GM12878 (cell line): ENCODE data around the gene BCHE. TPM values are rescaled to one million over a fixed set of nuclear protein-coding genes. Genes with fewer than 3 reads are reported as not detected.

Experiments
- ATAC-seq: fragments of 200-7000 bp; cut with Tn5 transposase; 3 replicates; pipeline ENCODE4 v1.9.1; 2020; ENCODE audit warnings: mild to moderate bottlenecking, moderate library complexity
- BruUV-seq: library from RNA; stranded (reverse); fragments of 400-500 nt; replicated peaks from 2 replicates; lab custom pipeline; 2021; lab: Mats Ljungman, UMichigan
- CTCF ChIA-PET: fragments of 300-600 bp; sonication (Branson Sonifier 250); formaldehyde crosslinking; extraction: SDS; loops from one replicate; lab custom pipeline; 2021; ENCODE audit warnings: inconsistent platforms; lab: Yijun Ruan, JAX
- POLR2A ChIA-PET: fragments of 350-600 bp; formaldehyde crosslinking; extraction: SDS; loops from one replicate; lab custom pipeline; 2021; ENCODE audit warnings: inconsistent platforms; lab: Charles Lee
- RAD21 ChIA-PET: fragments of 300-600 bp; sonication (Branson Sonifier 250); formaldehyde crosslinking; loops from one replicate; lab custom pipeline; 2023; ENCODE audit warnings: antibody characterized with exemption; ENCODE audit not compliant: unreplicated experiment; lab: Charles Lee
- SMC1A ChIA-PET: fragments of 300-600 bp; sonication (Branson Sonifier 250); formaldehyde crosslinking; loops from one replicate; lab custom pipeline; 2023; ENCODE audit not compliant: unreplicated experiment, uncharacterized antibody; lab: Charles Lee
- DNase-seq: peaks from one replicate; pipeline ENCODE4 v3.0.0-alpha.2; 2011; ENCODE audit warnings: low read depth, low spot score
- FAIRE-seq: peaks from 3 replicates; lab custom pipeline; 2011; peaks lifted over from hg19 to GRCh38; lab: Jason Lieb, UNC
- H2AFZ ChIP-seq: 2 replicates; pipeline ENCODE4 v1.6.0; 2011; ENCODE audit warnings: low read depth, low read length, control low read depth; ENCODE audit not compliant: control insufficient read depth
- H3K27ac ChIP-seq: 2 replicates; pipeline ENCODE4 v1.5.1; 2011; ENCODE audit warnings: control low read depth; ENCODE audit not compliant: control insufficient read depth, insufficient read depth
- H3K27me3 ChIP-seq, 2 experiments: replicated peaks in 1 of 2; 2 replicates each; pipeline versions ENCODE4 v1.6.0 to v1.6.1; 2011; ENCODE audit warnings: low read length in 1 of 2; ENCODE audit not compliant: control insufficient read depth in 2 of 2, insufficient read depth in 2 of 2
- H3K36me3 ChIP-seq, 2 experiments: 2 replicates each; pipeline ENCODE4 v1.5.1; 2011; ENCODE audit warnings: low read length in 1 of 2; ENCODE audit not compliant: control insufficient read depth in 2 of 2, insufficient read depth in 2 of 2
- H3K4me1 ChIP-seq: 2 replicates; pipeline ENCODE4 v1.6.1; 2011; ENCODE audit warnings: mild to moderate bottlenecking, low read length, moderate library complexity, mixed read lengths; ENCODE audit not compliant: control insufficient read depth, insufficient read depth
- H3K4me2 ChIP-seq: 2 replicates; pipeline ENCODE4 v1.6.0; 2011; ENCODE audit warnings: control low read depth; ENCODE audit not compliant: control insufficient read depth, insufficient read depth
- H3K4me3 ChIP-seq: fragments of 200-600 bp; sonication (generic); 2 replicates; pipeline ENCODE4 v1.5.1; 2016
- H3K79me2 ChIP-seq: 2 replicates; pipeline ENCODE4 v1.6.0; 2011; ENCODE audit warnings: low read length; ENCODE audit not compliant: control insufficient read depth, insufficient read depth
- H3K9ac ChIP-seq: 2 replicates; pipeline ENCODE4 v1.8.0; 2011; ENCODE audit warnings: low read length, control low read depth, mixed read lengths; ENCODE audit not compliant: control insufficient read depth, insufficient read depth
- H3K9me3 ChIP-seq: replicated peaks from 3 replicates; pipeline ENCODE4 v1.5.1; 2011; ENCODE audit warnings: mild to moderate bottlenecking, low read length; ENCODE audit not compliant: control insufficient read depth, insufficient read depth
- H4K20me1 ChIP-seq: 2 replicates; pipeline ENCODE4 v1.6.0; 2011; ENCODE audit not compliant: control insufficient read depth, insufficient read depth
- CEBPB ChIP-seq, 2 experiments: fragments of 150-350 bp in 1 of 2; IDR thresholded peaks; 2 replicates each; pipeline ENCODE4 v1.6.1; 2012 to 2014; ENCODE audit warnings: low read depth in 2 of 2, low read length in 2 of 2, borderline replicate concordance in 1 of 2, inconsistent platforms in 1 of 2
- CREB1 ChIP-seq: IDR thresholded peaks from 2 replicates; pipeline ENCODE4 v1.6.1; 2012; ENCODE audit warnings: low read depth, mild to moderate bottlenecking, inconsistent platforms
- DPF2 ChIP-seq: fragments of 450-650 bp; IDR thresholded peaks from 2 replicates; pipeline ENCODE4 v1.6.1; 2017; ENCODE audit warnings: mild to moderate bottlenecking
- MEF2B ChIP-seq: fragments of 450-650 bp; IDR thresholded peaks from 2 replicates; pipeline ENCODE4 v1.6.1; 2018; ENCODE audit warnings: mild to moderate bottlenecking, moderate library complexity; ENCODE audit not compliant: partially characterized antibody, poor library complexity, severe bottlenecking
- PML ChIP-seq: IDR thresholded peaks from 2 replicates; pipeline ENCODE4 v1.6.1; 2012; ENCODE audit warnings: low read length, inconsistent platforms
- POLR2AphosphoS5 ChIP-seq: IDR thresholded peaks from 2 replicates; pipeline ENCODE4 v1.6.1; 2011; ENCODE audit warnings: mild to moderate bottlenecking, low read length, inconsistent platforms
- POU2F2 ChIP-seq: IDR thresholded peaks from 3 replicates; pipeline ENCODE4 v1.6.1; 2011; ENCODE audit warnings: low read depth, mild to moderate bottlenecking, low read length, borderline replicate concordance
- RCOR1 ChIP-seq: conservative IDR thresholded peaks from 2 replicates; pipeline ENCODE4 v1.6.1; 2012; ENCODE audit warnings: low read depth, low read length, improper control_type of control experiment
- RFX5 ChIP-seq: IDR thresholded peaks from 2 replicates; pipeline ENCODE4 v1.6.1; 2011; ENCODE audit warnings: low read depth, low read length, improper control_type of control experiment
- SMARCA5 ChIP-seq: fragments of 450-650 bp; IDR thresholded peaks from 2 replicates; pipeline ENCODE4 v1.6.1; 2017; ENCODE audit warnings: mild to moderate bottlenecking
- SPI1 ChIP-seq: IDR thresholded peaks from 2 replicates; pipeline ENCODE4 v1.6.1; 2011; ENCODE audit warnings: low read depth, mild to moderate bottlenecking, low read length, moderate library complexity, borderline replicate concordance; ENCODE audit not compliant: insufficient read depth
- ZBTB33 ChIP-seq: fragments of 450-650 bp; IDR thresholded peaks from 2 replicates; pipeline ENCODE4 v1.6.1; 2017; ENCODE audit warnings: mild to moderate bottlenecking
- ZSCAN29 ChIP-seq: fragments of 450-650 bp; IDR thresholded peaks from 2 replicates; pipeline ENCODE4 v1.6.1; 2017; ENCODE audit warnings: mild to moderate bottlenecking, moderate library complexity
- ZZZ3 ChIP-seq: IDR thresholded peaks from 2 replicates; pipeline ENCODE4 v1.6.1; 2011; ENCODE audit warnings: low read depth; ENCODE audit not compliant: control insufficient read depth, insufficient read length
- WGBS: methylation state at CpG from one replicate; pipeline ENCODE4 v1.1.6; 2016; ENCODE audit warnings: low lambda C conversion rate; ENCODE audit not compliant: insufficient replicate concordance, insufficient coverage; ENCODE audit errors: missing lambda C conversion rate; 5-methylcytosine and 5-hydroxymethylcytosine counted together
- in situ Hi-C: fragments of 300-500 bp; cut with MboI; formaldehyde crosslinking; loops from 9 replicates; pipeline ENCODE4 v1.14.3; 2018; ENCODE audit warnings: mixed read lengths
- intact Hi-C: fragments of 100-400 bp; cut with micrococcal nuclease; formaldehyde crosslinking; loops from one replicate; pipeline ENCODE4 v1.14.2; 2022; ENCODE audit not compliant: unreplicated experiment
- polyA plus RNA-seq, 11 experiments: library from polyadenylated mRNA; depleted of rRNA in 4 of 11; unstranded in 6 of 11; stranded (reverse) in 5 of 11; fragments of >200 nt; fragmentation: Nextera tagmentation in 4 of 11; fragmentation: Illumina TruSeq in 1 of 11; extraction: Ambion mirVana in 4 of 11; extraction: Trizol in 1 of 11; gene quantifications; 1 replicate in 1 of 11; 2 replicates in 10 of 11; pipeline versions ENCODE4 v1.2.1 to v1.2.3, GENCODE V29; 2011 to 2016; ENCODE audit warnings: inconsistent platforms in 2 of 11, missing spikeins in 2 of 11, low read depth in 1 of 11
- total RNA-seq, 4 experiments: library from RNA; depleted of rRNA in 3 of 4; stranded (reverse); fragments of >200 nt in 3 of 4; fragmentation: Illumina TruSeq in 1 of 4; extraction: Trizol in 1 of 4; gene quantifications; 2 replicates each; pipeline versions ENCODE4 v1.2.1 to v1.2.3, GENCODE V29; 2013 to 2021
- TF ChIP-seq, protein P1 (sequence below): fragments of 450-650 bp; IDR thresholded peaks from 2 replicates; pipeline ENCODE4 v1.6.1; 2014; ENCODE audit warnings: mild to moderate bottlenecking
- TF ChIP-seq, protein P2 (sequence below): fragments of 450-650 bp; IDR thresholded peaks from 2 replicates; pipeline ENCODE4 v1.6.1; 2017; ENCODE audit warnings: low read depth, mild to moderate bottlenecking, moderate library complexity

The BCHE gene
- total and polyA plus RNA-seq, 10 of the 15 experiments (the other 5 are each of a cell fraction or from before 2014, with no cell fraction given), result 16.8 to 233 (median 29.3) TPM

- TF ChIP-seq MEF2B, result no peak
- TF ChIP-seq PML, result no peak
- no peak for TF ChIP-seq POLR2AphosphoS5
- TF ChIP-seq RFX5, result no peak
Observed at GRCh38 chr3:165883117-165883516, 45.9 kb upstream of the BCHE start (continued).

DNA sequence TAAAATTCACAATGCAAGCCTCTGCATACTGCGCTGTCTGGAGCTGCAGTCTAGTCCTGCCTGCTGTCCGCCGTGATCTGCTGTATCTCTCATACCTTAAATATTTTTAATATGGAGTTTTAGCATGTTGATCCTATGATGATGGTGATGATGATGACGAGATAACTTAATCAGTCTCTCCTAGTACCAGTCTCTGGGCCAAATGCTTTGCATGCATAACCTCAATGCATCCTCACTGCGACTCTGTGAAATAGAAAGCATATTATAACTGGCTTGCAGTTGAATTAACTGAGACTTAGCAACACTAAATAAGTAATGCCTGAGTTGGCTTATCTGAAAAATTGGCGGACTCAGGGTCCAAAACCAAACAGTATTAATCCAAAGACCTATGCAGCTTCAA lies 38.4 kb upstream of the BCHE start:
- Histone ChIP-seq H3K79me2 (no peaks in the 10 kb centered on the region), H3K4me1 (no peaks in the 10 kb centered on the region), H3K4me2 (no peak overlapping the region), H3K27ac (no peak overlapping the region), H4K20me1 (no peaks in the 10 kb centered on the region), H2AFZ (no peak overlapping the region), H3K36me3 (no peaks in the 10 kb centered on the region), H3K9me3 (no peaks in the 10 kb centered on the region), H3K4me3 (no peak overlapping the region), H3K27me3 (no peaks in the 10 kb centered on the region), H3K9ac (no peak overlapping the region)
- ChIA-PET CTCF (interaction anchor here (2.5 kb wide), 1 partner anchor 20 kb away, joined by 11 read pairs; no protein-coding TSS in a partner anchor), SMC1A (interaction anchor here (1.2 to 2.0 kb wide), 2 partner anchors 8 to 38 kb away, joined by 5 to 6 read pairs; partner anchors contain the start of gene BCHE), POLR2A (no interaction called here), RAD21 (interaction anchor here (1.2 kb wide), 1 partner anchor 9 kb away, joined by 3 read pairs; no protein-coding TSS in a partner anchor)
- no TSS peak for BruUV-seq
- FAIRE-seq, result no peak
- TF ChIP-seq SMARCA5, result no peak
- TF ChIP-seq, protein P1, sequence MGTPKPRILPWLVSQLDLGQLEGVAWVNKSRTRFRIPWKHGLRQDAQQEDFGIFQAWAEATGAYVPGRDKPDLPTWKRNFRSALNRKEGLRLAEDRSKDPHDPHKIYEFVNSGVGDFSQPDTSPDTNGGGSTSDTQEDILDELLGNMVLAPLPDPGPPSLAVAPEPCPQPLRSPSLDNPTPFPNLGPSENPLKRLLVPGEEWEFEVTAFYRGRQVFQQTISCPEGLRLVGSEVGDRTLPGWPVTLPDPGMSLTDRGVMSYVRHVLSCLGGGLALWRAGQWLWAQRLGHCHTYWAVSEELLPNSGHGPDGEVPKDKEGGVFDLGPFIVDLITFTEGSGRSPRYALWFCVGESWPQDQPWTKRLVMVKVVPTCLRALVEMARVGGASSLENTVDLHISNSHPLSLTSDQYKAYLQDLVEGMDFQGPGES, result no peak
- no peak for TF ChIP-seq POU2F2
- TF ChIP-seq DPF2, result no peak
- TF ChIP-seq RCOR1, result no peak
- TF ChIP-seq, protein P2, sequence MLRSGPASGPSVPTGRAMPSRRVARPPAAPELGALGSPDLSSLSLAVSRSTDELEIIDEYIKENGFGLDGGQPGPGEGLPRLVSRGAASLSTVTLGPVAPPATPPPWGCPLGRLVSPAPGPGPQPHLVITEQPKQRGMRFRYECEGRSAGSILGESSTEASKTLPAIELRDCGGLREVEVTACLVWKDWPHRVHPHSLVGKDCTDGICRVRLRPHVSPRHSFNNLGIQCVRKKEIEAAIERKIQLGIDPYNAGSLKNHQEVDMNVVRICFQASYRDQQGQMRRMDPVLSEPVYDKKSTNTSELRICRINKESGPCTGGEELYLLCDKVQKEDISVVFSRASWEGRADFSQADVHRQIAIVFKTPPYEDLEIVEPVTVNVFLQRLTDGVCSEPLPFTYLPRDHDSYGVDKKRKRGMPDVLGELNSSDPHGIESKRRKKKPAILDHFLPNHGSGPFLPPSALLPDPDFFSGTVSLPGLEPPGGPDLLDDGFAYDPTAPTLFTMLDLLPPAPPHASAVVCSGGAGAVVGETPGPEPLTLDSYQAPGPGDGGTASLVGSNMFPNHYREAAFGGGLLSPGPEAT, result no peak
- TF ChIP-seq ZZZ3, result no peak
- no peak for TF ChIP-seq ZSCAN29
- TF ChIP-seq RFX5, result no peak
- no peak for TF ChIP-seq CREB1
- no peak for TF ChIP-seq CEBPB (IDR thresholded peaks at IDR 0.05; ENCODE audit: borderline replicate concordance in 1 of 2, low read depth in 2 of 2, low read length in 2 of 2)
- TF ChIP-seq ZBTB33, result no peak
- TF ChIP-seq SPI1, result no peak
- in situ Hi-C loops (no loop called here), intact Hi-C loops (loop anchor here (10.0 kb wide), 1 partner anchor 349 kb away; no protein-coding TSS in a partner anchor)
- DNase-seq, result no peak
- 32% methylated on average over 6 of the region's 6 CpGs for WGBS
- ATAC-seq, result peak; percentile 52; the same call in 2 of the 3 replicates
